Hypothalamus (tissue), 51 donors: Measurements from ENCODE around the gene PKP3.
"Not testable (repeated sequence)": the region's sequence is repeated elsewhere in the genome, so short reads cannot be mapped to it uniquely, and the experiment has no call there.

Experiments used
- DNase-seq, 51 donors: peaks; one replicate each; lab custom pipeline; 2025; lab: John Stamatoyannopoulos, UW

The PKP3 gene

GRCh38 chr11:362642-363442 lies 31.2 kb upstream of the PKP3 start:
- no peak for DNase-seq

DNA sequence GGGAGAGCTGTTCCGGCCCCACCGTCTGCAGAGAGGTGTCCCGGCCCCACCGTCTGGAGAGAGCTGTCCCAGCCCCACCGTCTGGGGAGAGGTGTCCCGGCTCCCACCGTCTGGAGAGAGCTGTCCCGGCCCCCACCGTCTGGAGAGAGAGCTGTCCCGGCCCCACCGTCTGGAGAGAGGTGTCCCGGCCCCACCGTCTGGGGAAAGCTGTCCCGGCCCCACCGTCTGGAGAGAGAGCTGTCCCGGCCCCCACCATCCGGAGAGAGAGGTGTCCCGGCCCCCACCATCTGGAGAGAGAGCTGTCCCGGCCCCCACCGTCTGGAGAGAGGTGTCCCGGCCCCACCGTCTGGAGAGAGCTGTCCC lies 30.6 kb upstream of the PKP3 start:
- DNase-seq: not testable (repeated sequence)

GRCh38 chr11:363948-364761 lies 29.9 kb upstream of the PKP3 start:
- no peak for DNase-seq

- no peak for DNase-seq
These were observed 28.9 kb upstream of the PKP3 start for GRCh38 chr11:364991-365725.

GRCh38 chr11:365831-366230 lies 28.2 kb upstream of the PKP3 start:
- no peak for DNase-seq

GRCh38 chr11:367956-368413 lies 26.0 kb upstream of the PKP3 start:
- DNase-seq: no peak

GRCh38 chr11:368414-369335 lies 25.3 kb upstream of the PKP3 start:
- DNase-seq: peak in 7 of 51 donors; percentile 17 to 70 (median 41)

DNA sequence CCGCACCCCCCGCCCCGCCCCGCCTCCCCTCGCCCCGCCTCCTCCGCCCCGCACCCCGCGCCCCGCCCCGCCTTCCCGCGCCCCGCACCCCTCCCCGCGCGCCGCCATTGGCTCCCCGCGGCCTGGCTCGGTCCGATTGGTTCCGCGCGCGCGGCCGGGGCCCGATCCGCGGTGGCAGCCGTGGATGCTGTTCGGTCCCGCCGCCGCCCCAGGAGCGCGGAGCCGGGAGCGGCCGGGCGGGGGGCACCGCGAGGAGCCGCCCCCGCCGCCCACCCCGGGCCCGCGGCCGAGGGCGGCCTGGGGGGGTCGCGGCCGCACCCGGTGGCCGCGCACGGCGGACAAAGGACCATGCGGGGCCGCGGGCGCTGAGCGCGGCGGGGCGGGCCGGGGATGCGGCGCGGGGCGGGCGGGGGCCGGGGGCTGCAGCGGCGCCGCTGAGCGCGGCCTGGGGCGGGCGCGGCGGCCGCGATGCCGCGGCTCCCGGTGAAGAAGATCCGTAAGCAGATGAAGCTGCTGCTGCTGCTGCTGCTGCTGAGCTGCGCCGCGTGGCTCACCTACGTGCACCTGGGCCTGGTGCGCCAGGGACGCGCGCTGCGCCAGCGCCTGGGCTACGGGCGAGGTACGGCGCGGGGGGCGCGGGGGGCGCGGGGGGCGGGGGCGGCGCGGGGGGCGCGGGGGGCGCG lies 24.5 kb upstream of the PKP3 start, which contains the start of gene B4GALNT4:
Gene B4GALNT4, plus strand, starts transcription at position 164 of the 683 bp plus-strand sequence. Its CDS starts 305 bp downstream, at position 469.
- DNase-seq: peak in 40 of 51 donors; percentile 19 to 84 (median 59)

DNA sequence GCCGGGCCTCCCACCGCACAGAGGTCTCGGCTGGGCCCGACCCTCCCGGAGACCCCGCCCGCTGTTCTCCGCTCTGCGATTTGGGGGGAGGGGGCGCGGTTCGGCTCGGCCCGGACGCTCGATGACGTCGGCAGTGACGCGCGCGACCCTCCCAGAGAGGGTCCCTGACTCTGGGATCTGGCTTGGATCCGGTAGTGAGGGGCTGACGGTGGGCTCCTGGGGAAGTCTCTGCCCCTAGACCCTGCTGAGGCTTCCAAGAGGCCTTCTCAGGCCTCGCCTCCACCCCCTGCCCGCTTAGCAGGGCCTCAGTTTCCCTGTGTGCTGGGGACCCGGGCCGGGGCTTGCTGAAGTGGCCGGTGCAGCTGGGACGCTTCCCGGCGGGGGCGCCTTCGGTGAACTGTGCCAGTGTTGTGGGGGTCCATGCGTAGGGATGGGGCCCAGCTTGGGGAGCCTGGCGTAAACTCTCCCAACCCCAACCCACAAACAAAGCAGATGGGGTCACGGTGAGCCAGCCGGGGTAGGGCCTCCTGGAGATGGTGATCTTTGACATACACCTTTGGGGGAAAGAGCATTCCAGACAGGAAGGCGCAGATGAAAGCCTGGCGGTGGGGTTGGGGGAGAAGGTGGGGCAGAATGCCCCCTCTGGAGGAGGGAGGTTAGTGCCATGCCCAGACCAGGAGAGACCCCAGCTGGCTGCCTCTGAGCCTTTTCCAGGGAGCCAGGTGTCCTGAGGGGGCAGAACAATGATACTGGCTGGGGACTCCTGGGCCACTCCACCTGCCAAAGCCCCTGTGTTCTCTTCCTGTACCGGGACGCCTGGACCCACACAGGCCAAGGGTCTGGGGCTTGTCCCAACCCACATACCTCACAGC lies 23.7 kb upstream of the PKP3 start:
- peak in 5 of 51 donors; percentile 11 to 58 (median 20) for DNase-seq

- no peak for DNase-seq
These were observed 23.0 kb upstream of the PKP3 start for GRCh38 chr11:371051-371450.

DNA sequence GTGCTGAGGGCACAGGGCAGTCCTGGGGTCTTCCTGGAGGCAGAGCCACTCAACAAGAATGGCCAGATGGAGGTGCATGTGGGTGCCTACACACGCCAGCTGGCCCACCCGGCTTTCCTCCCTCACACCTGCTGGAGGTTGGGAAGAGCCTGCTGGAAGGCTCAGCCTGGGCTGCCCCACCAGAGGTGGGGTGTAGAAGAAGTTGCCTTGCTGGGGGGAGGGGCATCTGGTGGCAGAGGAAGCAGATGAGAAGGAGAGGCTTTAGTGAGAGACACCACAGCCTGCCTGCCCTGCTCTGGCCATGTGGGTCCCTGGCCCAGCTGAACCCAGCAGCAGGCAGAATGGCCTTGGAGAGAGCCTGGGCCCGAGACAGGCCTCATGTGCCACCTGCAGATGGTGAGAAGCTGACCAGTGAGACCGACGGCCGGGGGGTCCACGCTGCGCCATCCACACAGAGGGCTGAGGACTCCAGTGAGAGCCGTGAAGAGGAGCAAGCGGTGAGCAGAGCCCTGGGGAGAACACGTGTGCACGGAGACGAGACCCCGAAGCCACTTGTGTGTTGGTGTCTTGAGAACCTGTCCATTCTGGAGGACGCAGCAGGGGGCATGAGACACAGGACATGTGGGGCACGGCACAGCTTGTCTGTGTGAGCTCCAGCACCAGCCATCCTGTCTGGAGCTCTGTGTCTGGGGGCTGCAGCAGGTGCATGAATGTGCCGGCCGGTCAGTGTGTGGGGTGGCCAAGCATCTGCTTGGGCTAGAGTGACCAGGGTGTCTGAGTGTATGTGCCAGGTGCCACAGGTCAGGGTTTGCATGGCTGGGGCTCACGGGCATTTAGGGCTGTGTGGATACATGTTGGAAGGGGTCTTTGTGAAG lies 22.1 kb upstream of the PKP3 start:
- DNase-seq: no peak

GRCh38 chr11:372809-373715 lies 20.9 kb upstream of the PKP3 start:
- no peak for DNase-seq

DNA sequence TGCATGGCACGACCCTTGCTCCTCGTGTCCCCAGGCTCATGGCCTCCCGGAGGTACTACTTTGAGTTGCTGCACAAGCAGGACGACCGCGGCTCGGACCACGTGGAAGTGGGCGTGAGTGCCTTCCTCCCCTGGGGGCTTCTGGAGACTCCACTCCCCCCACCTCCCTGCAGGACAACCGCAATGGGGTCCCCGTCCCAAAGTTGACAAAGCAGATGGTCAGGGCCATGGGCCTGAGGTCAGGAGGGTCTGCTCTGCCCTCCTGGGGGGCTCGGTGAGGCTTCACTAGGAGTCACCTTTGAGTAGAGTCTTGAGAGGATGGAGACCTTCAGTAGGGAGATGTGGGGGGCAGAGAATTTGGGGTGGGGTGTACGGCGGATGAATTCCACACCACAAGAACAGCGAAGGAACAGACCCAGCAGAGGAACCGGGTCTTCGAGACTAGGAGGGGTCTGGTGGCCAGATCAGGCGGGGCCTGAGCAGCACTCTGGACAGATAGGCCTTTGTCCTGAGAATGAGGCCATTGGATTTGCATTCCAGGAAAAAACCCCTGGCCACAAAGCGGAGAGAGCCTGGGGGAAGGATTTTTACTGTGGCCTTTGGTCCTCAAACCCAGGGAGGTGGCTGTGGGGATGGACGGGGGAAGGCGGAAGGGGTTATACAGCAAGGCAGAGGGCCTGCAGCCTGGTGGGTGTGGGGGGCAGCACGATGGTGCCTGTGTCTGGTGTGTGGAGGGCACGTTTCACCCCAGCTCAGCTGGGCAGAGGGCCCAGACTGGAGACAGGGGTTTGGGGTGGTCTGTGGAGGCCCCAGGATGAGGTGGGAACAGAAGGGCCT lies 20.1 kb upstream of the PKP3 start:
- DNase-seq: peak in 29 of 51 donors; percentile 23 to 79 (median 54)

DNA sequence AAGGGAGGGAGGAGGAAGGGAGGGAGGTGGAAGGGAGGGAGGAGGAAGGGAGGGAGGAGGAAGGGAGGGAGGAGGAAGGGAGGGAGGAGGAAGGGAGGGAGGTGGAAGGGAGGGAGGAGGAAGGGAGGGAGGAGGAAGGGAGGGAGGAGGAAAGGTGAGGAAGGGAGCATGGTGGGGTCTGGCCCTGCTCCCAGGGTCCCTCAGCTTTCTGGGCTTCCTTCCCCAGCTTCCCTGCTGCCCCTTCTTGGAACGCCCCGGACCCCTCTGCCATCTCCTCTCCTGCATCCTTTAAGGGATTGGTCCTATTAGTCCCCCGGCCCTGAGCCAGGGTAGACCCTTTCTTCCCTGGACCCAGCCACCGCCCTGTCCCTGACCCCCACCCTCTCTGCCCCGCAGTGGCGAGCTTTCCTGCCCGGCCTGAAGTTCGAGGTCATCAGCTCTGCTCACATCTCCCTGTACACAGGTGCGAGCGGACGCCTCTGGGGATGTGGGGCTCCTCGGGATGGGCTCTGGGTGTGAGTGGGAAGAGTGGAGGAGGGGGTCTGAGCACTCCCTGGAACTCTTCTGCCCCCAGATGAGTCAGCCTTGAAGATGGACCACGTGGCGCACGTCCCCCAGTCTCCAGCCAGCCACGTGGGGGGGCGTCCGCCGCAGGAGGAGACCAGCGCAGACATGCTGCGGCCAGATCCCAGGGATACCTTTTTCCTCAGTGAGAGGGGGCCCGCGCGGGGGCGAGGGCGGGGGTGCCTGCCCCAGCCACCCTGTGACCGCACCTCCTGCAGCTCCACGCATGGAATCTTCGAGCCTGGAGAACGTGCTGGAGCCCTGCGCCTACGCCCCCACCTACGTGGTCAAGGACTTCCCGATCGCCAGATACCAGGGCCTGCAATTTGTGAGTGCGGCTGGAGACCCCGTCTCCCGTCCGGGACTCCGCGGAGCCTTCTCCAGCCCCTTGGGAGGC lies 18.7 kb upstream of the PKP3 start:
- DNase-seq: no peak
